OCI-LY7 (cell line): ENCODE data around the gene CSTF1.

Source experiments
- CTCF ChIP-seq: fragments of 200-600 bp; sonication (generic); conservative IDR thresholded peaks from 2 replicates; pipeline ENCODE4 v1.5.1; 2014; ENCODE audit warnings: mild to moderate bottlenecking, antibody characterized with exemption, low read length, moderate library complexity, mixed read lengths
- EZH2phosphoT487 ChIP-seq: fragments of 200-600 bp; sonication (generic); IDR thresholded peaks from 2 replicates; pipeline ENCODE4 v1.6.1; 2018; ENCODE audit warnings: low read depth, borderline replicate concordance, mild to moderate bottlenecking, mixed run types, antibody characterized with exemption, low read length, moderate library complexity, mixed read lengths

- TF ChIP-seq CTCF = no peak
- TF ChIP-seq EZH2phosphoT487 = no peak
Measured at GRCh38 chr20:56347628-56348304, 44.7 kb upstream of the CSTF1 start.
